Measurements from ENCODE around the gene FBXW4. TPM values are rescaled to one million over a fixed set of nuclear protein-coding genes. Genes with fewer than 3 reads are reported as not detected.

FBXW4 gene
- total and polyA plus RNA-seq, 9 of the 15 experiments (the other 6 are each of a cell fraction or from before 2014, with no cell fraction given): 1.0 to 10.6 (median 5.4) TPM

GRCh38 chr10:101587725-101588653 lies 107.0 kb downstream of the FBXW4 start, which contains the start of the genes DPCD and POLL (continued):
- TF ChIP-seq, protein P1, sequence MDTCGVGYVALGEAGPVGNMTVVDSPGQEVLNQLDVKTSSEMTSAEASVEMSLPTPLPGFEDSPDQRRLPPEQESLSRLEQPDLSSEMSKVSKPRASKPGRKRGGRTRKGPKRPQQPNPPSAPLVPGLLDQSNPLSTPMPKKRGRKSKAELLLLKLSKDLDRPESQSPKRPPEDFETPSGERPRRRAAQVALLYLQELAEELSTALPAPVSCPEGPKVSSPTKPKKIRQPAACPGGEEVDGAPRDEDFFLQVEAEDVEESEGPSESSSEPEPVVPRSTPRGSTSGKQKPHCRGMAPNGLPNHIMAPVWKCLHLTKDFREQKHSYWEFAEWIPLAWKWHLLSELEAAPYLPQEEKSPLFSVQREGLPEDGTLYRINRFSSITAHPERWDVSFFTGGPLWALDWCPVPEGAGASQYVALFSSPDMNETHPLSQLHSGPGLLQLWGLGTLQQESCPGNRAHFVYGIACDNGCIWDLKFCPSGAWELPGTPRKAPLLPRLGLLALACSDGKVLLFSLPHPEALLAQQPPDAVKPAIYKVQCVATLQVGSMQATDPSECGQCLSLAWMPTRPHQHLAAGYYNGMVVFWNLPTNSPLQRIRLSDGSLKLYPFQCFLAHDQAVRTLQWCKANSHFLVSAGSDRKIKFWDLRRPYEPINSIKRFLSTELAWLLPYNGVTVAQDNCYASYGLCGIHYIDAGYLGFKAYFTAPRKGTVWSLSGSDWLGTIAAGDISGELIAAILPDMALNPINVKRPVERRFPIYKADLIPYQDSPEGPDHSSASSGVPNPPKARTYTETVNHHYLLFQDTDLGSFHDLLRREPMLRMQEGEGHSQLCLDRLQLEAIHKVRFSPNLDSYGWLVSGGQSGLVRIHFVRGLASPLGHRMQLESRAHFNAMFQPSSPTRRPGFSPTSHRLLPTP (IDR thresholded peaks at IDR 0.05; ENCODE audit: borderline replicate concordance, extremely low read depth, insufficient read length): no peak

DNA sequence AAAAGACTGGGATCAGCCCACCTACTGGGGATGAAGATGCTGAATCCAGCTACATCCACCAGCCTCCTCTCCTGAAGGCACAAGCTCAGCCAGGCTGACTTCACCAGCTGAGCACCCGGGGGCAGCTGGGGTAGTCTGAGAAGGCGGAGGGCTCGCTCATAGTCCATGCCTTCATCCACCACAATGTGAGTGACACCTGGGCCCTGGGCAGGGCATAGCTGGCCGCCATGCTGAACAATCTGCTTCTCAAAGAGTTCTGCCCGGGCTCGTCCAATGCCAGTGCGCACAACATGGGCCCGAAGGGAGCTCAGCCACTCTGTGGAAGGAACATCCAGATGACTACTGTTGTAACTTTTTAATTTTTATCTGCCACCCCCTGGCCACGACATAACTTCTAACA lies 109.1 kb downstream of the FBXW4 start:
- WGBS (ENCODE audit: insufficient coverage, low coverage, missing lambda C conversion rate): 88% methylated on average over 6 of the region's 9 CpGs
- Histone ChIP-seq H3K4me3 (no peak overlapping the region), H2AFZ (ENCODE audit: low read depth, low read length) (no peak overlapping the region), H3K4me1 (replicated peaks in 1 of 2; ENCODE audit: control insufficient read depth in 2 of 2, insufficient read depth in 2 of 2, low read length in 2 of 2) (peaks cover 2 to 11% of the 10 kb centered on the region in 2 experiments; a peak in 2 of 5 replicates), H3K27ac (ENCODE audit: extremely low read depth, low read depth, low read length) (no peak overlapping the region), H3K9me3 (replicated peaks; ENCODE audit: control insufficient read depth, insufficient read depth, low read depth, low read length) (no peaks in the 10 kb centered on the region), H3K79me2 (ENCODE audit: control insufficient read depth, insufficient read depth, low read length) (peaks cover 15% of the 10 kb centered on the region), H3K4me2 (ENCODE audit: insufficient read depth, low read length) (no peak overlapping the region), H3K27me3 (ENCODE audit: control insufficient read depth in 2 of 2, insufficient read depth in 2 of 2, low read length in 2 of 2) (no peaks in the 10 kb centered on the region), H3K36me3 (ENCODE audit: control insufficient read depth, insufficient read depth, low read length) (peaks cover 29% of the 10 kb centered on the region; the same call in 2 of the 3 replicates), H4K20me1 (replicated peaks; ENCODE audit: control insufficient read depth, insufficient read depth, low read length) (no peaks in the 10 kb centered on the region), H3K9ac (ENCODE audit: insufficient read depth in 1 of 2, low read depth in 2 of 2, low read length in 2 of 2) (peak overlapping the region in 1 of 2 experiments; percentile 50; a peak in 1 of 4 replicates), H3K9me1 (ENCODE audit: control insufficient read depth, insufficient read depth, low read length) (no peaks in the 10 kb centered on the region)
- ChIA-PET CTCF (ENCODE audit: low intra/inter-chr PET ratio) (no interaction called here), POLR2A (no interaction called here)
- DNase-seq (ENCODE audit: extremely low read depth in 1 of 4, low spot score in 3 of 4) (no peak), ATAC-seq (no peak), FAIRE-seq (no peak)
- in situ Hi-C loops (cut with MboI): no loop called here
- no TSS peak for BruUV-seq (replicated peaks)
- intact Hi-C loops (cut with micrococcal nuclease): no loop called here
- TF ChIP-seq TFAM (CRISPR knock-in tag; conservative IDR thresholded peaks at IDR 0.05) (no peak), ZNF274 (IDR thresholded peaks at IDR 0.05; ENCODE audit: borderline replicate concordance, low read depth, low read length) (no peak), ZNF143 (CRISPR knock-in tag; IDR thresholded peaks at IDR 0.05) (no peak), CSDE1 (IDR thresholded peaks at IDR 0.05) (no peak), PCBP2 (IDR thresholded peaks at IDR 0.05; ENCODE audit: low read depth, low read length, poor library complexity, severe bottlenecking) (no peak), BDP1 (IDR thresholded peaks at IDR 0.05; ENCODE audit: insufficient read depth, insufficient read length) (no peak), ZBTB17 (CRISPR knock-in tag; IDR thresholded peaks at IDR 0.05) (no peak), SAP30 (IDR thresholded peaks at IDR 0.05; ENCODE audit: borderline replicate concordance, insufficient read depth, low read depth, low read length, poor library complexity, severe bottlenecking) (no peak), DMBX1 (CRISPR knock-in tag; IDR thresholded peaks at IDR 0.05; ENCODE audit: borderline replicate concordance) (no peak), NR1H2 (CRISPR knock-in tag; IDR thresholded peaks at IDR 0.05) (no peak)
- TF ChIP-seq, protein P2, sequence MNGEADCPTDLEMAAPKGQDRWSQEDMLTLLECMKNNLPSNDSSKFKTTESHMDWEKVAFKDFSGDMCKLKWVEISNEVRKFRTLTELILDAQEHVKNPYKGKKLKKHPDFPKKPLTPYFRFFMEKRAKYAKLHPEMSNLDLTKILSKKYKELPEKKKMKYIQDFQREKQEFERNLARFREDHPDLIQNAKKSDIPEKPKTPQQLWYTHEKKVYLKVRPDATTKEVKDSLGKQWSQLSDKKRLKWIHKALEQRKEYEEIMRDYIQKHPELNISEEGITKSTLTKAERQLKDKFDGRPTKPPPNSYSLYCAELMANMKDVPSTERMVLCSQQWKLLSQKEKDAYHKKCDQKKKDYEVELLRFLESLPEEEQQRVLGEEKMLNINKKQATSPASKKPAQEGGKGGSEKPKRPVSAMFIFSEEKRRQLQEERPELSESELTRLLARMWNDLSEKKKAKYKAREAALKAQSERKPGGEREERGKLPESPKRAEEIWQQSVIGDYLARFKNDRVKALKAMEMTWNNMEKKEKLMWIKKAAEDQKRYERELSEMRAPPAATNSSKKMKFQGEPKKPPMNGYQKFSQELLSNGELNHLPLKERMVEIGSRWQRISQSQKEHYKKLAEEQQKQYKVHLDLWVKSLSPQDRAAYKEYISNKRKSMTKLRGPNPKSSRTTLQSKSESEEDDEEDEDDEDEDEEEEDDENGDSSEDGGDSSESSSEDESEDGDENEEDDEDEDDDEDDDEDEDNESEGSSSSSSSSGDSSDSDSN (IDR thresholded peaks at IDR 0.05; ENCODE audit: borderline replicate concordance in 1 of 2, low read depth in 2 of 2, low read length in 2 of 2): no peak

Measured in K562 (cell line).